Activated T-helper 17 cell treated with anti-CD3 and anti-CD28 coated beads, Interleukin-2, amount 50 U/mL, for 72 hours (primary cell): ENCODE measurements around the gene AGMO. TPM values are rescaled to one million over a fixed set of nuclear protein-coding genes. Genes with fewer than 3 reads are reported as not detected.
"Not testable (repeated sequence)": the region's sequence is repeated elsewhere in the genome, so short reads cannot be mapped to it uniquely, and the experiment has no call there.

Experiments used
- ATAC-seq: fragments of 150-1000 bp; cut with Tn5 transposase; replicated peaks from 2 replicates; pipeline ENCODE4 v1.10.0; 2021; ENCODE audit warnings: mild to moderate bottlenecking, moderate library complexity
- H3K27ac Mint-ChIP-seq: one replicate; pipeline ENCODE4 v1.8.0; 2022; ENCODE audit warnings: mixed read lengths
- H3K27me3 Mint-ChIP-seq: one replicate; pipeline ENCODE4 v1.8.0; 2022; ENCODE audit warnings: mixed read lengths
- H3K36me3 Mint-ChIP-seq: one replicate; pipeline ENCODE4 v1.8.0; 2022; ENCODE audit warnings: low read depth, mild to moderate bottlenecking, mixed read lengths
- H3K4me1 Mint-ChIP-seq: one replicate; pipeline ENCODE4 v1.8.0; 2022; ENCODE audit warnings: mixed read lengths
- H3K4me3 Mint-ChIP-seq: one replicate; pipeline ENCODE4 v1.8.0; 2022; ENCODE audit warnings: mild to moderate bottlenecking, mixed read lengths
- H3K9me3 Mint-ChIP-seq: one replicate; pipeline ENCODE4 v1.8.0; 2022; ENCODE audit warnings: mixed read lengths
- total RNA-seq, 2 donors: library from RNA; stranded (reverse); gene quantifications; one replicate each; pipeline ENCODE4 v1.2.3, GENCODE V29; 2022

The AGMO gene
- total RNA-seq, 2 donors from 2014 or later: not detected

- H3K27me3 Mint-ChIP-seq, H3K36me3 Mint-ChIP-seq, H3K4me1 Mint-ChIP-seq, H3K4me3 Mint-ChIP-seq, H3K27ac Mint-ChIP-seq, H3K9me3 Mint-ChIP-seq, ATAC-seq: not testable (repeated sequence)
Observed at GRCh38 chr7:15547320-15547719, 14.5 kb downstream of the AGMO start.

- H3K4me3 Mint-ChIP-seq: no peak overlapping the region
- no peak overlapping the region for H3K27ac Mint-ChIP-seq
- no peaks in the 10 kb centered on the region for H3K4me1 Mint-ChIP-seq
- no peaks in the 10 kb centered on the region for H3K36me3 Mint-ChIP-seq
- H3K27me3 Mint-ChIP-seq: no peaks in the 10 kb centered on the region
- ATAC-seq: no peak
- H3K9me3 Mint-ChIP-seq: peaks cover 4% of the 10 kb centered on the region
Observed at GRCh38 chr7:15546272-15546792, 15.5 kb downstream of the AGMO start.

GRCh38 chr7:15544050-15544449, 17.8 kb downstream of the AGMO start:
- H3K27ac Mint-ChIP-seq: no peak overlapping the region
- no peaks in the 10 kb centered on the region for H3K4me1 Mint-ChIP-seq
- no peaks in the 10 kb centered on the region for H3K36me3 Mint-ChIP-seq
- H3K9me3 Mint-ChIP-seq: peaks cover 14% of the 10 kb centered on the region
- H3K27me3 Mint-ChIP-seq: no peaks in the 10 kb centered on the region
- no peak for ATAC-seq
- H3K4me3 Mint-ChIP-seq: no peak overlapping the region

GRCh38 chr7:15543256-15543655, 18.6 kb downstream of the AGMO start:
- no peak overlapping the region for H3K4me3 Mint-ChIP-seq
- peaks cover 14% of the 10 kb centered on the region for H3K9me3 Mint-ChIP-seq
- no peaks in the 10 kb centered on the region for H3K4me1 Mint-ChIP-seq

GRCh38 chr7:15527648-15528047, 34.2 kb downstream of the AGMO start:
- no peaks in the 10 kb centered on the region for H3K36me3 Mint-ChIP-seq
- H3K4me1 Mint-ChIP-seq: no peaks in the 10 kb centered on the region
- H3K27me3 Mint-ChIP-seq: no peaks in the 10 kb centered on the region
- no peak overlapping the region for H3K4me3 Mint-ChIP-seq
- ATAC-seq: no peak
- no peaks in the 10 kb centered on the region for H3K9me3 Mint-ChIP-seq
- H3K27ac Mint-ChIP-seq: no peak overlapping the region

More at GRCh38 chr7:15543256-15543655, 18.6 kb downstream of the AGMO start:
- Mint-ChIP-seq H3K27ac (no peak overlapping the region), H3K36me3 (no peaks in the 10 kb centered on the region), H3K27me3 (no peaks in the 10 kb centered on the region)
- ATAC-seq: no peak

GRCh38 chr7:15525652-15526263, 36.1 kb downstream of the AGMO start:
- Mint-ChIP-seq H3K27ac (no peak overlapping the region), H3K36me3 (no peaks in the 10 kb centered on the region), H3K4me3 (no peak overlapping the region), H3K4me1 (no peaks in the 10 kb centered on the region), H3K27me3 (no peaks in the 10 kb centered on the region), H3K9me3 (peaks cover 4% of the 10 kb centered on the region)
- ATAC-seq: no peak

- no peak for ATAC-seq
- Mint-ChIP-seq H3K4me3 (no peak overlapping the region), H3K9me3 (peaks cover 5% of the 10 kb centered on the region), H3K36me3 (no peaks in the 10 kb centered on the region), H3K4me1 (no peaks in the 10 kb centered on the region), H3K27ac (no peak overlapping the region), H3K27me3 (no peaks in the 10 kb centered on the region)
Observed at GRCh38 chr7:15524077-15524476, 37.7 kb downstream of the AGMO start.

GRCh38 chr7:15517865-15518264, 44.0 kb downstream of the AGMO start:
- not testable (repeated sequence) for H3K4me3 Mint-ChIP-seq, H3K27ac Mint-ChIP-seq, ATAC-seq, H3K27me3 Mint-ChIP-seq, H3K4me1 Mint-ChIP-seq, H3K36me3 Mint-ChIP-seq
- H3K9me3 Mint-ChIP-seq: peaks cover 15% of the 10 kb centered on the region

GRCh38 chr7:15515252-15515651, 46.6 kb downstream of the AGMO start:
- Mint-ChIP-seq H3K4me1 (no peaks in the 10 kb centered on the region), H3K9me3 (peaks cover 11% of the 10 kb centered on the region), H3K36me3 (no peaks in the 10 kb centered on the region), H3K27ac (no peak overlapping the region), H3K4me3 (no peak overlapping the region), H3K27me3 (no peaks in the 10 kb centered on the region)
- no peak for ATAC-seq

GRCh38 chr7:15508258-15508657, 53.6 kb downstream of the AGMO start:
- Mint-ChIP-seq H3K36me3 (no peaks in the 10 kb centered on the region), H3K4me1 (no peaks in the 10 kb centered on the region), H3K27ac (no peak overlapping the region), H3K4me3 (no peak overlapping the region), H3K9me3 (no peaks in the 10 kb centered on the region), H3K27me3 (no peaks in the 10 kb centered on the region)
- no peak for ATAC-seq

- Mint-ChIP-seq H3K36me3 (no peaks in the 10 kb centered on the region), H3K9me3 (no peaks in the 10 kb centered on the region), H3K27me3 (no peaks in the 10 kb centered on the region), H3K27ac (no peak overlapping the region), H3K4me3 (no peak overlapping the region), H3K4me1 (no peaks in the 10 kb centered on the region)
- no peak for ATAC-seq
Observed at GRCh38 chr7:15507708-15508107, 54.1 kb downstream of the AGMO start.

- no peak overlapping the region for H3K27ac Mint-ChIP-seq
- H3K4me1 Mint-ChIP-seq: no peaks in the 10 kb centered on the region
- H3K27me3 Mint-ChIP-seq: peaks cover 3% of the 10 kb centered on the region
- ATAC-seq: no peak
- H3K4me3 Mint-ChIP-seq: no peak overlapping the region
- H3K36me3 Mint-ChIP-seq: no peaks in the 10 kb centered on the region
- H3K9me3 Mint-ChIP-seq: no peaks in the 10 kb centered on the region
Observed at GRCh38 chr7:15507171-15507570, 54.6 kb downstream of the AGMO start.

- Mint-ChIP-seq H3K36me3 (no peaks in the 10 kb centered on the region), H3K27ac (no peak overlapping the region), H3K4me1 (no peaks in the 10 kb centered on the region), H3K27me3 (peaks cover 3% of the 10 kb centered on the region), H3K4me3 (no peak overlapping the region), H3K9me3 (no peaks in the 10 kb centered on the region)
- ATAC-seq: no peak
Observed at GRCh38 chr7:15505761-15506160, 56.1 kb downstream of the AGMO start.

- Mint-ChIP-seq H3K9me3 (no peaks in the 10 kb centered on the region), H3K4me1 (no peaks in the 10 kb centered on the region), H3K4me3 (no peak overlapping the region), H3K27me3 (peaks cover 3% of the 10 kb centered on the region), H3K36me3 (no peaks in the 10 kb centered on the region), H3K27ac (no peak overlapping the region)
- ATAC-seq: no peak
Observed at GRCh38 chr7:15504351-15504750, 57.5 kb downstream of the AGMO start.

- H3K9me3 Mint-ChIP-seq: no peaks in the 10 kb centered on the region
- no peak overlapping the region for H3K27ac Mint-ChIP-seq
- H3K36me3 Mint-ChIP-seq: no peaks in the 10 kb centered on the region
- no peak for ATAC-seq
- H3K4me1 Mint-ChIP-seq: no peaks in the 10 kb centered on the region
- peaks cover 3% of the 10 kb centered on the region for H3K27me3 Mint-ChIP-seq
- H3K4me3 Mint-ChIP-seq: no peak overlapping the region
Observed at GRCh38 chr7:15503603-15504290, 58.1 kb downstream of the AGMO start.
